Nephron progenitor cell (in vitro differentiated cells): ENCODE results near the gene GAD1.

Experiments
- DNase-seq: peaks from one replicate; pipeline ENCODE4 v3.0.0; 2021
- H3K27ac Mint-ChIP-seq: 2 replicates; pipeline ENCODE4 v1.8.0; 2021; ENCODE audit warnings: mild to moderate bottlenecking, moderate library complexity, mixed read lengths
- H3K27me3 Mint-ChIP-seq: 2 replicates; pipeline ENCODE4 v1.8.0; 2021; ENCODE audit warnings: mild to moderate bottlenecking, low read depth, mixed read lengths; ENCODE audit not compliant: poor library complexity
- H3K36me3 Mint-ChIP-seq: 2 replicates; pipeline ENCODE4 v1.8.0; 2021; ENCODE audit warnings: low read depth, mixed read lengths
- H3K4me1 Mint-ChIP-seq: 2 replicates; pipeline ENCODE4 v1.8.0; 2021; ENCODE audit warnings: mixed read lengths
- H3K4me3 Mint-ChIP-seq: 2 replicates; pipeline ENCODE4 v1.8.0; 2021; ENCODE audit warnings: mild to moderate bottlenecking, moderate library complexity, mixed read lengths
- H3K9me3 Mint-ChIP-seq: 2 replicates; pipeline ENCODE4 v1.8.0; 2021; ENCODE audit warnings: mild to moderate bottlenecking, moderate library complexity, mixed read lengths
- TF ChIP-seq, protein P1 (sequence below): fragments of 200-600 bp; sonication (generic); IDR thresholded peaks from 2 replicates; pipeline ENCODE4 v1.5.0; 2021; ENCODE audit warnings: antibody characterized with exemption

Gene GAD1

GRCh38 chr2:170815746-170816503 is 762 bp upstream of the GAD1 start:
- Mint-ChIP-seq H3K36me3 (no peaks in the 10 kb centered on the region), H3K9me3 (no peaks in the 10 kb centered on the region), H3K27me3 (peaks cover 23% of the 10 kb centered on the region), H3K4me1 (peaks cover 69% of the 10 kb centered on the region), H3K4me3 (peak overlapping the region; percentile 88), H3K27ac (no peak overlapping the region)
- DNase-seq: peak; percentile 89
- TF ChIP-seq, protein P1, sequence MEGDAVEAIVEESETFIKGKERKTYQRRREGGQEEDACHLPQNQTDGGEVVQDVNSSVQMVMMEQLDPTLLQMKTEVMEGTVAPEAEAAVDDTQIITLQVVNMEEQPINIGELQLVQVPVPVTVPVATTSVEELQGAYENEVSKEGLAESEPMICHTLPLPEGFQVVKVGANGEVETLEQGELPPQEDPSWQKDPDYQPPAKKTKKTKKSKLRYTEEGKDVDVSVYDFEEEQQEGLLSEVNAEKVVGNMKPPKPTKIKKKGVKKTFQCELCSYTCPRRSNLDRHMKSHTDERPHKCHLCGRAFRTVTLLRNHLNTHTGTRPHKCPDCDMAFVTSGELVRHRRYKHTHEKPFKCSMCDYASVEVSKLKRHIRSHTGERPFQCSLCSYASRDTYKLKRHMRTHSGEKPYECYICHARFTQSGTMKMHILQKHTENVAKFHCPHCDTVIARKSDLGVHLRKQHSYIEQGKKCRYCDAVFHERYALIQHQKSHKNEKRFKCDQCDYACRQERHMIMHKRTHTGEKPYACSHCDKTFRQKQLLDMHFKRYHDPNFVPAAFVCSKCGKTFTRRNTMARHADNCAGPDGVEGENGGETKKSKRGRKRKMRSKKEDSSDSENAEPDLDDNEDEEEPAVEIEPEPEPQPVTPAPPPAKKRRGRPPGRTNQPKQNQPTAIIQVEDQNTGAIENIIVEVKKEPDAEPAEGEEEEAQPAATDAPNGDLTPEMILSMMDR: peak; percentile 80

- Mint-ChIP-seq H3K36me3 (no peaks in the 10 kb centered on the region), H3K4me1 (peaks cover 74% of the 10 kb centered on the region), H3K27ac (peak overlapping the region; percentile 77), H3K9me3 (no peaks in the 10 kb centered on the region), H3K27me3 (peaks cover 33% of the 10 kb centered on the region), H3K4me3 (peak overlapping the region; percentile 88)
- peak; percentile 59 for DNase-seq
- TF ChIP-seq, protein P1: no peak
Observed at GRCh38 chr2:170817093-170818035, 677 bp downstream of the GAD1 start.

- no peaks in the 10 kb centered on the region for H3K9me3 Mint-ChIP-seq
- H3K27me3 Mint-ChIP-seq: peaks cover 33% of the 10 kb centered on the region
- peak overlapping the region; percentile 77 for H3K27ac Mint-ChIP-seq
- peaks cover 72% of the 10 kb centered on the region for H3K4me1 Mint-ChIP-seq
- no peaks in the 10 kb centered on the region for H3K36me3 Mint-ChIP-seq
- TF ChIP-seq, protein P1: no peak
- peak; percentile 67 for DNase-seq
- H3K4me3 Mint-ChIP-seq: peak overlapping the region; percentile 88
Observed at GRCh38 chr2:170818036-170818751, 1.5 kb downstream of the GAD1 start.

- TF ChIP-seq, protein P1: no peak
- Mint-ChIP-seq H3K27me3 (peaks cover 33% of the 10 kb centered on the region), H3K4me1 (peaks cover 68% of the 10 kb centered on the region), H3K9me3 (no peaks in the 10 kb centered on the region), H3K4me3 (peak overlapping the region; percentile 88), H3K36me3 (no peaks in the 10 kb centered on the region), H3K27ac (no peak overlapping the region)
- DNase-seq: peak; percentile 23
Observed at GRCh38 chr2:170818752-170819470, 2.2 kb downstream of the GAD1 start.
